Dedifferentiated amniotic fluid mesenchymal stem cell (primary cell): ENCODE measurements around the gene TRIM3.
"Not testable (repeated sequence)": the region's sequence is repeated elsewhere in the genome, so short reads cannot be mapped to it uniquely, and the experiment has no call there.

ENCODE experiments used
- DNase-seq: peaks from one replicate; pipeline ENCODE4 v3.0.0-alpha.2; 2016; ENCODE audit errors: extremely low spot score

Gene TRIM3

DNA sequence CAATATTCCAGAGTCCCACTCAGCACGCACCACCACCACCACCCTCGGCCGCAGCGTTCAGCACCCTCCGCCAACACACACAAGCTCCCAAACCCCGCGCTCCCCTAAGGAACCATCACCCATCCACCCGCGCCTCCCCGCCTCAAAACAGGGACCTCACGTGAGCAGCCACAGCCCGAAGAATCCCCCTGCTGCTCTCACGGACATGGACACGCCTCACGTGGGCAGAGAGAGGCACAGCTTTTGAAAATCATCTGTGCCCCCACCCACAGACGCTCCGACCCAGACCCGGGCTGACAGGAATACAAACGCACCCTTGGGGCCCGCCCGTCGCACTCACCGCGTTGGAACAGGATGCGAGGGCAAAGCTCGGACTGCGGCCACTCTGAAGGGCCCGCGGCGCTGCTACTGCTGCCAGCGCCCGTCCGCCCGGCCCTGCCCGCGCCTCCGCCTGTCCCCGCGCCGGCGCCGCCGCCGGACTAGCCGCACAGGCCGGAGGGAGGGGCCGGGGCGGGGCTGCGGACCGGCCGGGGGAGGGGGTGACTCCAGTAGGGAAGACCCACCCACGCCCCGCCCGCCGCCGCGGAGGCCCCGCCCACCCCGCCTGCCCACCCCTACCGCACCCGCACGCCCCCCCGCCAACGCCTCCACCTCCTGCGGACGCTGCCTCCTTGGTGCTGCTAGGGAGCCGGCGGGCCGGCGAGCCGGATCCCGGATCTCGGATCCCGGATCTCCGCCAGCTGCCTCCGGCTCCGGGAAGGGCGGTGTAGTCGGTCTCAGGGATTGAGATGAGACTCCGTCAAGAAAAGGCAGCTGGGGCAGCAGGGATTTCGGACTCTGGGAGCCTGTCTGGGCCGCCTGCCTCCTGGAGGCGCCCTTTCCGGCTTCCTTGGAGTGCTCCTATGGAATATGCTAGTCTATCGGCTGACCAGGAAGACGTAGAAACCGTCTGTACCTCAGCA, at the start of gene TRIM3:
Gene TRIM3 (minus strand): TSS at position 491 of the 962 bp plus-strand sequence. CDS start 8,246 bp downstream, outside the sequence.
- DNase-seq, result peak; percentile 79

DNA sequence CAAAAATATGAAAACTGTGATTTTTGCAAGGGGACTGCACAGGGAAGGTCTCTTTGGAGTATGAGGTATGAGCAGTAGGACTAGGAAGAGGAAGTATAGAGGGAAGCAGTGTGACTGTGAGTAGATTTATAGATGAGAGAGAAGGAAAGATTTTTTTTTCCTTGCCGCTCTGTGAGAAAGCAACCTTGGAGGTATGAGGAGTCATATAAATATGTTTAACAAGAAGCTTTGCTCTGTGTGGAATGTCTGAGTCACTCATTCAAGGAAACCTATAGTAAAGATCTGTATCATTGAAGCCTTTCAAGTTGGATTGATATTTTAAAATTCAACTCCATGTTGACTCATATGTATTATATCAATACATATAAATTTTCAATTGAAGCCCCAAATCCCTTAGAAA, 49.5 kb upstream of the TRIM3 start:
- peak; percentile 22 for DNase-seq

DNA sequence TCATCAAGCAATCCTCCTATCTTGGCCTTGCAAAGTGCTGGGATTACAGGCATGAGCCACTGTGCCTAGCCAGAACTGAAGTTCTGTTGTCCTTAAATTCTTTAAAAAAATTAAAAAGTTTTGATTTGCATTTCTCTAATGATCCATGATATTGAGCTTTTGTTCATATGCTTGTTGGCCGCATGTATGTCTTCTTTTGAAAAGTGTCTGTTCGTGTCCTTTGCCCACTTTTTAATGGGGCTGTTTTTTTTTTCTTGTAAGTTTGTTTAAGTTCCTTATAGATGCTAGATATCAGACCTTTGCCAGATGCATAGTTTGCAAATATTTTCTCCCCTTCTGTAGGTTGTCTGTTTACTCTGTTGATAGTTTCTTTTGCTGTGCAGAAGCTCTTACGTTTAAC, 48.2 kb upstream of the TRIM3 start:
- DNase-seq, result not testable (repeated sequence)

DNA sequence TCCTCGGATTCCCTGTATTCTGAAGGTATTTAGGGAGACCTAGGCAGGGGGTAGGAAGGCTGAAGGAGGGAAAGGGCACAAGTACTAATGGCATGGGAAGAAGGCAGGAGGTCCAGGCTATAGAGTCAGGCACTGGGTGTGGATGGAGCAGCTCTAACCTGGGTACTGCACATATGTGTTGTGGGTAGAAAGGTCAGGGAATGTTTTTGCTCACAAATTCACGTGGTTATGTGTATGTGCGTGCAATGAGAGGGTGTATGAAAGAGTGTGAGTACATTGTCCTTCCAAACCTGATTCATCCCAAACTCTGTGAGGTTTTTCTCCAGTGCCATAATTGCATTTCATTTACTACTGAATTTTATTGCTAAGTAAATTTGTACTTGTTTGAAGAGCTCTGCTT, 46.5 kb upstream of the TRIM3 start:
- no peak for DNase-seq

DNA sequence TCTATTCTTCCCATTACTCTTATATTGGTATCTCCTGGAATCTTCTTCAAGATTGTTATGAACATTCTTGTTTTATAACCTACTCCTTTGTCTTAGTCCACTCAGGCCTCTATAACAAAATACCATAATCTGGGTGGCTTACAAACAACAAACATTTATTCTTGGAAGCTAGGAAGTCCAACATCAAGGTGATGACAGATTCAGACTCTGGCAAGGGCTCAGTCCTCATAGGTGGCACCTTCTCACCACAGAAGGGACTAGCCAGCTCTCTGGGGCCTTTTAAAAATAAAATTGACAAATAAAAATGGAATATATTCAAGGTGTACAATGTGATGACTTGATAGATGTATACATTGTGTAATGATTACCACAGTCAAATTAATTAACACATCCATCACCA, 43.1 kb upstream of the TRIM3 start:
- DNase-seq, result no peak

DNA sequence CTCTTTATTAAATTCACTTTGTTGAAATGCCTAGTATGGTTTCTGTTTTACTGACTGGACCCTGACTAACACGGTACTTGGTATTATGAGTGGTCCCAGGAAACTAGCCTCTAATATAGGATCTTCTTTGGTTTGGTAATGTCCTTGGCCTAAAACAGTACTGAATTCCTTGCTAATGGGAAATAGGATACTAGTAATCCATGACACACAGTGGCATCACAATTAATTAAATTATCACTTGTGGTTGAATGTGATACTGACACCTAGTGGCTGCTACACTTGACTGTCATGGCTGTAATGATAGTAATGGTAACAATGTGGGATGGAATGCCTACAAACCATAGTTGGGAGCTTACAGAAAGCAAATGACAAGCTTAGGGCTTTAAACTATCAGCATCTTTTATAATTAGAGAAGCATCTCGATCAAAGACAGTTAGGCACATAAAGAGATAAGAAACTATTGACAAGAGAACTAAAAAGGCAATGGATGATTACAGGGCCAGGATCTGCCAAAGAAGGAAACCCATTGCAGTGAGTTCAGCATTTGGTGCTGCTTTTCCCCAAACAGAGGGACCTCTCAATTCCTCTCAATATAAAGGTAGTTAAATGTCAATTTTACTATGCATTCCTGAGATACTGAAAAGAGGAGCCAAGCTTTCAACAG, 32.0 kb upstream of the TRIM3 start:
- DNase-seq, result no peak

DNA sequence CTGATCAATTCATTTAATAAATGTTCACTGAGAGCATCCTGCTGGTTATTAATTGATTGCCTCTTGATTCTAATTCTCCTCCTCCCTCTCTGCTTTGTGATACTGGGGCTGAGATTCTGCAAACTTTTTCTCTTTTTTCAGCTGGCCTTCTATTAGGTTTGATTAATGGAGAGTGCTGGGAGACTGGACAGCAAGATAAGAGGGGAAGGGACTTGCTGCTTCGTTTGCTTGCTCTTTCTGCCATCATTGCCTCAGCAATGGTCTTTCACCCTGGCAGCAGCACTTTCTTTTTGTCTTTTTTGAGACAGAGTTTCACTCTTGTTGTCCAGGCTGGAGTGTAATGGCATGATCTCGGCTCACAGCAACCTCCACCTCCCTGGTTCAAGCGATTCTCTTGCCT, 30.4 kb upstream of the TRIM3 start:
- DNase-seq, result no peak

DNA sequence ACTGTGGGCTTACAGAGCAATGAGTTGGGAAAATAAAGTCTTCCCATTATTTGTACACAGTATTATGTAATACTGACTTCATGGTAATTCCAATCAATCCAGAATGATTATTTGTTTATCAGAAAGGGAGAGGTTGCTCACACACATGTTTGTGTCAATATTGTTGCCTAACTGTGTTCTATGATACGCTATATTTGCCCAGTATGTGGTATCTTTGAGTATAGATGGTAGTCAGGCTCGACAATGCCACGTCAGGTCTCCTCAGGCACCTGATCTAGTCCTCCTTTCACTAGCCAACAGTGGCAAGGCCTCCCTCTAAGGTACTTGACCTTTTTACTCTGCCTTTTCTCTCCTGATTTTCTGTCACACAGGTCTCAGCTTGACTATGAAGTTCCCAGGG, 28.6 kb upstream of the TRIM3 start:
- no peak for DNase-seq

DNA sequence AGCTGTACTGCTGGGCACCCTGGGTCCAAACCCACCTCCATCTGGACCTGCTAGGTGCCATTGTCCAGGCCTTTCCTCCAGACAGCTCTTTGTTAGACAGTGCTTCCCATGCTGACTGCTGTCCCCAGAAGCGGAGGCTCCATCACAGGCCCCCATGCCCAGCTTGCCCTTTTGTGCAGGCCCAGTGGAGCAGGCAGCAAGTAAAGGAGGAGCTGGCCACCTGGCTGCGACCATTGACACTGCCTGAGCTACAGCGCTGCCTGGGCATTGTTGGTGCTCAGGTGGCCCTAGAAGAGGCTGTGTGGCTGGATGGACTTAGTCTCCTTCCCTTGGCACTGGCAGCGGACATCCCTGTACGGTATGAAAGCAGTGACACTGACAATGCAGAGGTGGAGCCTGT, 24.8 kb upstream of the TRIM3 start:
- no peak for DNase-seq

DNA sequence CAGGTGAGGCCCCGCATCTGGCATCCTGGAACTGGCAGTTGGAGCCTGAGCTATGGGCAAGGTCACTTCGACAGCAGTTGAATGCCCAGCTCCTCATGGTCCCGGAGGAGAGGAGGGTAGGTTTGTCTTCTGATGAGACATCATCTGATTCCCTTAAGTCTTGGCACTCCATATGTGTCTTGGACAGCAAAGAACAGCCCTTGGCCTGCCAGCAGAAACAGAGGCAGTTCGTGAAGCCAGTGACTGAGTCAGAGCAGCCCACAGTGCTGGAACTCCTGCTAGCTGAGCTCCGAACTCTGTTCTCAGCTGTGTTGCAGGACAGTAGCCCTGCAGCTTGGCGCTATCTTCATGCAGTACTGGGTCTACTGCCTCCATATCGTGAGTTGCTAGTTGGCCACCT, 24.4 kb upstream of the TRIM3 start:
- DNase-seq, result no peak

DNA sequence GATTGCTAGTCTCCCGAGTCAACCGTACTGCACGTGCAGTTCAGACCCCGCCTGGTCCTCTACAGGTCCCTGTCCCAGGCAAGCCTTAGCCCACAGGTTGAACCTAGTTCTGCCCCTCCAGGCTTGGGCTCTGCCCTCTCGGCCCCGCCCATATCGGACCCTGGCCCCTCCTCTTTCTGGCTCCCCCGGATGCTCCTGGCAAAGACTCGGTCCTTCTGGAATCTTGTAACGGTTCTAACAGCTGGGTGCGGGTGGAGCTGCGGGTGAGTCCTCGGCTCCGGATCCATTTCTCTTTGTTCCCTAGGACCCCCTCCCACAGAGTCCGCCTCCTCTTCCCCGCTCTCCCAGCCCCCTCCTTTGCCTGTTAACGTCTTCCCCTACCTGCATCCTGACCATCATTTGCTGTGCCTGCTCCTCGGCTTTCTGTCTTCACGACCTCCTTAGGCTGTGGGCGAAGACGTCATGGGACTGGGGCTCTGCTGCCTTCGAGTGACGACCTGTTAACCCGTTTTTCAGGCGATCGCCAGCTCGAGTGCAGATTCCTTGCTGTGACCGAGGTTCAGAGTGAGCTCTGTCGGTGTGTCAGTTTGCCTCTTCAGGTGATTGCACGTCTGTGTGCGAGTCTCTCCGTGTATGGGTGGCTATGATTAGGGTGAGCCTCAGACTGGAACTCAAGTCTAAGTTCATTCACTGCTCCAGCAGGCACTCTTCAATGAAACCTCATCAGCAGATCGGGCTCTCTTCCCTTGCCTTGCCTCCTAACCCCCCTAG, 23.5 kb upstream of the TRIM3 start, which contains the start of gene DNHD1:
Gene DNHD1 (plus strand): TSS at position 212 of the 771 bp plus-strand sequence. CDS start 936 bp downstream, outside the sequence.
- DNase-seq, result no peak

DNA sequence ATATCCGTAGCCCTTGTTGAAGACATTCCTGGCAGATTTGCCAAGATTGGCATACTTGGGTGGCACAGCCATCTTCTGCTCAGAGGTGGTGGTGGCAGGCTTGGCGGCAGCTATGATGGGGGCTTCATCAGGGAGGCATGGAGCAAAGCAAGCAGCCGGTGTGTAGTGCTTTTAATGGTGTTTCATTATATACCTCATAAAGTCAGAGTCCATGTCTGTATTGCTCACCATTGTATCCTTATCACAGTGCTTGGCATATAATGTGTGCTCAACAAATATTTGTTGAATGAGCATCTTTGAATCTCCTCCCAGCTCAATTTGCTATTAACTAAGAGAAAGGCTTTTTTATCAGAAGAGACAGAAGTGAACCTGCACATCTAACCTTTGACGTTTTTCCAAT, 15.6 kb upstream of the TRIM3 start:
- DNase-seq, result no peak

DNA sequence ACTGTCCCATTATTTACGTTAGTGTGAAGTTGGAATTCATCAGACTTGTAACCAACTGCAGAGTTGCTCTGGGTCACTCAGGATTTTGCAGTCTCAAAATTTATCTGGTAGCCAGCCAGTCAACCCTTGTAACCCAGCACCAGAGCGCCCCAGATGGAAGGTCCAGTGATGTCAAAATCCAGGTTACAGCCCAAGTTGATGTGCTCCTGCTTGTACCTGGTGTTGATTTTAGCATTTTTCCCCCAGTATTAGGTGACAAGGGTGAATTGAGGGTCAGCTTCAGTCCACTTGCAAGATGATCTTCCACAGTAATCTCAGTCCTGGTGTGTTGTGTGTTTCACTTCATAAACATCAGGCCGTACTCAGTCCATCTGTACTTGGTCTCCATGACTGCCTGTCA, 15.1 kb upstream of the TRIM3 start:
- DNase-seq, result no peak

DNA sequence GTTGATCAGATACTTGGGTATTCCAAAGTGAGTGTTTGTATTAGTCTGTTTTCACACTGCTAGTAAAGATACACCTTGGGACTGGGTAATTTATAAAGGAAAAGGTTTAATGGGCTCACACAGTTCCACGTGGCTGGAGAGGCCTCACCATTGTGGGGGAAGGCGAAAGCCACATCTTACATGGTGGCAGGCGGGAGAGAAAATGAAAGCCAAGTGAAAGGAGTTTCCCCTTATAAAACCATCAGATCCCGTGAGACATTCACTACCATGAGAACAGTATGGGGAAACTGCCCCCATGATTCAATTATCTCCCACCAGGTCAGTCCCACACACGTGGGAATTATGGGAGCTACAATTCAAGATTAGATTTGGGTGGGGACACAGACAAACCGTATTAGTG, 14.6 kb upstream of the TRIM3 start:
- no peak for DNase-seq

DNA sequence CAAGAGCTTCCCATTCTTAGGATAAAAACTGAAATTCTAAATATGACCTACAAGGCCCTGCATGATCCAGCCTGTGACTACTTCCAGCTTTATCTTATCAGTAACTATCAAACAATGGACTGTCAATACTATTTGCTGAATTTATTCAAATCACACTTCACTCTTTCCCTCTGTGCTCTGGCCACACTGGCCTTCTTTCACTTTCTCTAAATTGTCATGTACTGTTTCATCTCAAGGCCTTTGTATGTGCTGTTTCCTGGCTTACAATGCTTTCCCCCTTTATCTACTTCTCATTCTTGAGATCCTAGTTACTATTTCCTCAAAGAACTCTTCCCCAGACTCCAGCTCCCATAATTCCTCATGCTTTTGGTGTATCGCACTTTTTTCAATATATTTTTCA, 13.2 kb upstream of the TRIM3 start:
- DNase-seq, result no peak

DNA sequence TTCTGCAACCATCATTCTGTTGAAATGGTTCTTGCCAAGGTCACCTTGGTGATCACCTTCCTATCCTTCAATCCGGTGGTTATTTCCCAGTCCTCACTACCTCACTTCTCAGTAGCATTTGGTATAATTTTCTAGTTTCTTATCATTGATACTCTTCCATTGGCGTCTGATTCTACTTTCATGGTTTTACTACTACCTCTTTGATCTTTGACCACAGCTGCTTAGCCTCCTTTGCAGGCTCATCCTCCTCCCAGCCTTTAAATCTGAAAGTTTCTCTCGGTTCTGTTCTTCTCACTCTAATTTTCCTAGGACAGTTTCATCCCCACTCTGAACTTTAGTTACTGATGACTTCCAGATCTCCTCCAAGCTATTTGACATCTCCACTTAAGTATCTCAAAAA, 12.5 kb upstream of the TRIM3 start:
- no peak for DNase-seq

DNA sequence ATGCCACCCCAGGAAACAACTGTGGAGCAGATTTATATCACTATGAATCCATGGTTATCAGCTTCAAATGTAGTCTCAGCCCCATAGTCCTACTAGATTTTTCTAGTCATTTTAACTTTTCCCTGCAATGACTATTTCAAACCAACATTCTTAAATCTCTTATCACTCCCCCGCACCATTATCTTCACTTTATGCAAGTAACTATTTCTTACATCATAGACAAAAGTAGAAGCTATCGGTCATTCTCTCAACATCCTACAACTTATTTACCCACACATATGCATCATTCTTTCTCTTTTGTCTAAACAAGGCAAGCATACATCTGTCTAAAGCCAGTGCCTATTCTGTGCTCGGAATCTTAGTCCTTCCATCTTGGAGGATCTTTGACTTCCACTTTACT, 11.9 kb upstream of the TRIM3 start:
- DNase-seq, result no peak

DNA sequence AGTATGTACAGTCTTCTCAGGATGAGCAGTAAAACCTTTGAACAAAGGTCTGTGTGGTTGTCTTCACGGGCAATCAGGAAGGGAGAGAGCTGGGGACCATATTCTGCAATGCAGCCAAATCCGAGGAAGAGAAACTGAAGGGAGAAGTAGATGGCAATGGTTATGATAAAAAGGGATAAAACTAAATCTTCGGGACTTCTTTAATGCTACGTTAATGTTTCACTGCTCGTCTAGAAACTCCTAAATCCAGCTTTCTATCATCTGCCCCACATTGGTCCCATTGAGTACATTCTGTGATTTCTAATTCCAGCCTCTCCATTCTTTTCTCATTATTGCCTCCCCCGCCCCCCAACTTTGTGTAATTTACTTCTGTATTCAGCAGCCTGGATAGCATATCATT, 9.3 kb upstream of the TRIM3 start:
- DNase-seq, result no peak

DNA sequence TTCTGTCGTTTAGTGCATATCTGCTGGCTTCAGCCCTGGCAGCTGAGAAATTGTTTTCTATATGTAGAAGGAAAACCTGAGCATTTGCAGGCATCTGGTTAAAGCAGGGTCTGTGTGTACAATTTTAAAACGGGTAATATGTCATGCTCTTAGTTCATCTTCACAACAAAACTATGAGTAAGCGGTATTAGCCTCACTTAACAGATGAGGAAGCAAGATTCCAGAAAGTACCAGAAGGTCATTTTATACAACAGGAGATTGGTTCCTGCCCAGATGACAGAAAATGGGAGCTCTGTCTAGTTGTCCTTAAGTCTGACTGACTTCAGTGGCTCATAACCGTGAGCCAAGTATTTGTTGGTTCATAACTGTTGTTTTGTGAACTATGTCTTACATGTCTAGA, 8.7 kb upstream of the TRIM3 start:
- no peak for DNase-seq

DNA sequence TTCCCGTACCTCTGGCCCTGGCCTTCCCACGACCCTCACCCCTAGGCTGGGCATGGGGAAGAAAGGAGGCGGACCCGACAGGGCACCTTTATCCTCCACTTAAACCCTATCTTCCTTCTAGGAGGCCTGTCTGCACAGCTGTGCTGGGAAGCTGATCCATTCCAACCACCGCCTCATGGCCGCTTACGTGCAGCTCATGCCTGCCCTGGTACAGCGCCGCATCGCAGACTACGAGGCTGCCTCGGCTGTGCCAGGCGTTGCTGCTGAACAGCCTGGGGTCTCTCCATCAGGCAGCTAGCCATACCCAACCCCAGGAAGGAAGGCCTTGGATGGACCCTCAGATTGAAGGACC, 8.2 kb upstream of the TRIM3 start:
- DNase-seq, result no peak

DNA sequence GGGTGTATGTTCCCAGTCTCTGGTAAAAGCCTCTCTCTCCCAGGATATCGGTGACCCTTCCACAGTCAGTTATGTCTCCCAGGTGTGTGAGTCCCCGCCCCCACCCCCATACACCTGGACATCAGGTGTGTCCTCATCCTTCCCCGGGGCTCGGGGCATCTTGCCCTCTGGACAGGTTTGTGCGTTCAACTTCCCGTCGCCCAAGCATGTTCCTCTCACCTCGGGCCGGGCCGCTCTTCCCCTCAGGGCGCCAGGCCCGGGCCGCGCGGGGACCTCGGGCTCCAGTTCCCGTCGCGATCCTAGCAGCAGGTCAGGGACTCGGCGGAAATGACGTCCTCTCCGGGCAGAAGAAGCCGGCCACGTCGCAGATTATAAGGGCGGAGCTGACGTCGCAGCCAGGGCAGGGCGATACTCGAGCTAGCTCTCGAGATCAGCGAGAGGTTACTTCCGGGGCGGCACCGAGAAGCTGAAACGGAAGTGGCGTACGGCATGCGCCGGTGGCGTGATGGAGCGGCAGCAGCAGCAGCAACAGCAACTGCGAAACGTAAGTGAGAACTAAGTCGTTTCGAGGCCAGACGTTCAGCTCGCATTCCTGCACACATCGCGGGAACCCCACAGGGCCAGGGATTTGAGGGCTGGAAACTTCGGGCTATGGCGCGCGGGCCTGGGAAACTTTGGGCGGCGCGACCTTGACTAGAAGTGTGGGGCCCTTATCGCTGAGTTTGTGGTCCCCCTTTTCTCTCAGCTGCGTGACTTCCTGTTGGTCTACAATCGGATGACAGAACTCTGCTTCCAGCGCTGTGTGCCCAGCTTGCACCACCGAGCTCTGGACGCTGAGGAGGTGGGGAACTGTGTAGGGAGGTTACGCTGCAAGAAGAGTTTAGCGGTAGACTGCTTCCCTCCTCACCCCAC, 7.5 kb upstream of the TRIM3 start, which contains the start of the genes ARFIP2 and TIMM10B:
Gene ARFIP2 (minus strand): TSS at position 320 of the 912 bp plus-strand sequence. CDS start 910 bp downstream, outside the sequence.
Gene TIMM10B (plus strand): TSS at position 490 of the 912 bp plus-strand sequence. CDS start 16 bp downstream, at position 506.
- DNase-seq, result peak; percentile 98
